ENCODE measurements around the gene RIC8A.

Gene RIC8A

GRCh38 chr11:210803-211180 lies 3.3 kb downstream of the RIC8A start:
- Histone ChIP-seq H3K36me3 (ENCODE audit: control insufficient read depth, insufficient read depth, low read length) (peaks cover 36% of the 10 kb centered on the region), H3K4me1 (ENCODE audit: control insufficient read depth, insufficient read depth, low read length) (peaks cover 7% of the 10 kb centered on the region), H3K27ac (ENCODE audit: insufficient read depth, low read depth, low read length, poor library complexity, severe bottlenecking) (no peak overlapping the region), H3K27me3 (ENCODE audit: control insufficient read depth, insufficient read depth, low read length, poor library complexity, severe bottlenecking) (no peaks in the 10 kb centered on the region), H3K4me3 (ENCODE audit: insufficient read depth, low read depth, low read length) (no peak overlapping the region), H3K9me3 (ENCODE audit: control insufficient read depth, low read length) (no peaks in the 10 kb centered on the region)
- WGBS, 2 experiments: 95 to 96% methylated on average over 5 of the region's 5 CpGs

GRCh38 chr11:211295-211694 lies 3.8 kb downstream of the RIC8A start:
- Histone ChIP-seq H3K4me3 (ENCODE audit: insufficient read depth, low read depth, low read length) (no peak overlapping the region), H3K27me3 (ENCODE audit: control insufficient read depth, insufficient read depth, low read length, poor library complexity, severe bottlenecking) (no peaks in the 10 kb centered on the region), H3K9me3 (ENCODE audit: control insufficient read depth, low read length) (no peaks in the 10 kb centered on the region), H3K4me1 (ENCODE audit: control insufficient read depth, insufficient read depth, low read length) (peaks cover 7% of the 10 kb centered on the region), H3K36me3 (ENCODE audit: control insufficient read depth, insufficient read depth, low read length) (peaks cover 36% of the 10 kb centered on the region), H3K27ac (ENCODE audit: insufficient read depth, low read depth, low read length, poor library complexity, severe bottlenecking) (no peak overlapping the region)
- 92 to 93% methylated on average over 5 of the region's 5 CpGs for WGBS, 2 experiments

GRCh38 chr11:211741-212140 lies 4.2 kb downstream of the RIC8A start:
- Histone ChIP-seq H3K36me3 (ENCODE audit: control insufficient read depth, insufficient read depth, low read length) (peaks cover 36% of the 10 kb centered on the region), H3K27me3 (ENCODE audit: control insufficient read depth, insufficient read depth, low read length, poor library complexity, severe bottlenecking) (no peaks in the 10 kb centered on the region), H3K27ac (ENCODE audit: insufficient read depth, low read depth, low read length, poor library complexity, severe bottlenecking) (no peak overlapping the region), H3K4me1 (ENCODE audit: control insufficient read depth, insufficient read depth, low read length) (peaks cover 7% of the 10 kb centered on the region), H3K4me3 (ENCODE audit: insufficient read depth, low read depth, low read length) (no peak overlapping the region), H3K9me3 (ENCODE audit: control insufficient read depth, low read length) (no peaks in the 10 kb centered on the region)
- 91 to 92% methylated on average over 9 of the region's 9 CpGs for WGBS, 2 experiments

- peaks cover 36% of the 10 kb centered on the region for H3K36me3 ChIP-seq (ENCODE audit: control insufficient read depth, insufficient read depth, low read length)
- WGBS, 2 experiments: 95% methylated on average over 17 of the region's 17 CpGs
- H3K4me3 ChIP-seq (ENCODE audit: insufficient read depth, low read depth, low read length): no peak overlapping the region
- H3K9me3 ChIP-seq (ENCODE audit: control insufficient read depth, low read length): no peaks in the 10 kb centered on the region
- peaks cover 7% of the 10 kb centered on the region for H3K4me1 ChIP-seq (ENCODE audit: control insufficient read depth, insufficient read depth, low read length)
- no peak overlapping the region for H3K27ac ChIP-seq (ENCODE audit: insufficient read depth, low read depth, low read length, poor library complexity, severe bottlenecking)
- no peaks in the 10 kb centered on the region for H3K27me3 ChIP-seq (ENCODE audit: control insufficient read depth, insufficient read depth, low read length, poor library complexity, severe bottlenecking)
Measured at GRCh38 chr11:212150-213100, 4.9 kb downstream of the RIC8A start.

GRCh38 chr11:213111-213510 lies 5.6 kb downstream of the RIC8A start:
- H3K27me3 ChIP-seq (ENCODE audit: control insufficient read depth, insufficient read depth, low read length, poor library complexity, severe bottlenecking): no peaks in the 10 kb centered on the region
- H3K9me3 ChIP-seq (ENCODE audit: control insufficient read depth, low read length): no peaks in the 10 kb centered on the region
- no peak overlapping the region for H3K4me3 ChIP-seq (ENCODE audit: insufficient read depth, low read depth, low read length)
- peaks cover 7% of the 10 kb centered on the region for H3K4me1 ChIP-seq (ENCODE audit: control insufficient read depth, insufficient read depth, low read length)
- H3K36me3 ChIP-seq (ENCODE audit: control insufficient read depth, insufficient read depth, low read length): peaks cover 36% of the 10 kb centered on the region
- 91 to 95% methylated on average over 4 of the region's 4 CpGs for WGBS, 2 experiments
- no peak overlapping the region for H3K27ac ChIP-seq (ENCODE audit: insufficient read depth, low read depth, low read length, poor library complexity, severe bottlenecking)

- Histone ChIP-seq H3K9me3 (ENCODE audit: control insufficient read depth, low read length) (no peaks in the 10 kb centered on the region), H3K36me3 (ENCODE audit: control insufficient read depth, insufficient read depth, low read length) (peaks cover 36% of the 10 kb centered on the region), H3K27me3 (ENCODE audit: control insufficient read depth, insufficient read depth, low read length, poor library complexity, severe bottlenecking) (no peaks in the 10 kb centered on the region), H3K4me1 (ENCODE audit: control insufficient read depth, insufficient read depth, low read length) (peaks cover 7% of the 10 kb centered on the region), H3K27ac (ENCODE audit: insufficient read depth, low read depth, low read length, poor library complexity, severe bottlenecking) (no peak overlapping the region), H3K4me3 (ENCODE audit: insufficient read depth, low read depth, low read length) (no peak overlapping the region)
- 90 to 92% methylated on average over 7 of the region's 7 CpGs for WGBS, 2 experiments
Measured at GRCh38 chr11:214083-214482, 6.6 kb downstream of the RIC8A start.

- Histone ChIP-seq H3K4me3 (ENCODE audit: insufficient read depth, low read depth, low read length) (no peak overlapping the region), H3K27me3 (ENCODE audit: control insufficient read depth, insufficient read depth, low read length, poor library complexity, severe bottlenecking) (no peaks in the 10 kb centered on the region), H3K9me3 (ENCODE audit: control insufficient read depth, low read length) (no peaks in the 10 kb centered on the region), H3K27ac (ENCODE audit: insufficient read depth, low read depth, low read length, poor library complexity, severe bottlenecking) (no peak overlapping the region), H3K4me1 (ENCODE audit: control insufficient read depth, insufficient read depth, low read length) (no peaks in the 10 kb centered on the region), H3K36me3 (ENCODE audit: control insufficient read depth, insufficient read depth, low read length) (peaks cover 32% of the 10 kb centered on the region)
- 92 to 94% methylated on average over 4 of the region's 4 CpGs for WGBS, 2 experiments
Measured at GRCh38 chr11:215581-216037, 8.1 kb downstream of the RIC8A start.

- H3K36me3 ChIP-seq (ENCODE audit: control insufficient read depth, insufficient read depth, low read length): peaks cover 25% of the 10 kb centered on the region
- no peaks in the 10 kb centered on the region for H3K4me1 ChIP-seq (ENCODE audit: control insufficient read depth, insufficient read depth, low read length)
- WGBS, 2 experiments: 95 to 96% methylated on average over 11 of the region's 11 CpGs
- H3K4me3 ChIP-seq (ENCODE audit: insufficient read depth, low read depth, low read length): no peak overlapping the region
- H3K27me3 ChIP-seq (ENCODE audit: control insufficient read depth, insufficient read depth, low read length, poor library complexity, severe bottlenecking): no peaks in the 10 kb centered on the region
- H3K9me3 ChIP-seq (ENCODE audit: control insufficient read depth, low read length): no peaks in the 10 kb centered on the region
- peak overlapping the region; percentile 2 for H3K27ac ChIP-seq (ENCODE audit: insufficient read depth, low read depth, low read length, poor library complexity, severe bottlenecking)
Measured at GRCh38 chr11:216081-216974, 8.8 kb downstream of the RIC8A start.

- WGBS, 2 experiments: 90 to 94% methylated on average over 3 of the region's 3 CpGs
- H3K4me3 ChIP-seq (ENCODE audit: insufficient read depth, low read depth, low read length): no peak overlapping the region
- H3K36me3 ChIP-seq (ENCODE audit: control insufficient read depth, insufficient read depth, low read length): peaks cover 12% of the 10 kb centered on the region
- H3K27me3 ChIP-seq (ENCODE audit: control insufficient read depth, insufficient read depth, low read length, poor library complexity, severe bottlenecking): no peaks in the 10 kb centered on the region
- H3K27ac ChIP-seq (ENCODE audit: insufficient read depth, low read depth, low read length, poor library complexity, severe bottlenecking): no peak overlapping the region
- H3K9me3 ChIP-seq (ENCODE audit: control insufficient read depth, low read length): no peaks in the 10 kb centered on the region
- H3K4me1 ChIP-seq (ENCODE audit: control insufficient read depth, insufficient read depth, low read length): no peaks in the 10 kb centered on the region
Measured at GRCh38 chr11:217704-218103, 10.2 kb downstream of the RIC8A start.

Measured in ectodermal cell (in vitro differentiated cells).